ENCODE measurements around the gene GFOD2.

Gene GFOD2

DNA sequence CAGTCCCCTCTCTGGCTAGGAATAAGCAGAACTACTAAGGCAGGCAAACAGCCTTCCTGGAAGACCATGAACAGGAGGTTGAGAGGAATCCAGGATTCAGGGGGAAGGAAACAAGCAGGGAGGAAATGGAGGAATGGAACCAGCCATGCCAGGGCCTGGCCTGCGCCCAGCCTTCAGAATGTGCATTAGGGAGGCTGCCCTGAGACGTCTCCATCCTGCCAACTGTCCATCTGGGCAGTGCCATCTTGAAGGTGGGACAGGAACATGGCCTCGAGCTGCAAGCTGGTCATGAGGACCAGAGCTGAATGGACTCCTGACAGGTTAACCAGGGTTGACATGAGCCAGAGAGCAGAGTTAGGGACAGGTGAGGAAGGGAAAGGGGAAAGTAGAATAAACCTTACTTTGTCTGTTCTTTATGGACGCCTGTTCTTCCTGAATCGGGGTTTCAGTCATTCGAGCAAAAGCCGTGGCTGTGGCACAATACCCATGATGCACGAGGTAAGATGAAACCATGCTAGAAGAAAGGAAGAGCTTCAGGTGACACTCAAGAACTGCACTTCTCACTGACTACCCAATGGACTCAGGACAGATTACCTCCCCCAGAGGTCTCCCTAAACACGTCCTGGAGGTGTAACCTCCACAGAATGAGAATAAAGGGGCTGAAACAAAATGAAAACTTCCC, 12.1 kb upstream of the GFOD2 start:
- DNase-seq: no peak

DNA sequence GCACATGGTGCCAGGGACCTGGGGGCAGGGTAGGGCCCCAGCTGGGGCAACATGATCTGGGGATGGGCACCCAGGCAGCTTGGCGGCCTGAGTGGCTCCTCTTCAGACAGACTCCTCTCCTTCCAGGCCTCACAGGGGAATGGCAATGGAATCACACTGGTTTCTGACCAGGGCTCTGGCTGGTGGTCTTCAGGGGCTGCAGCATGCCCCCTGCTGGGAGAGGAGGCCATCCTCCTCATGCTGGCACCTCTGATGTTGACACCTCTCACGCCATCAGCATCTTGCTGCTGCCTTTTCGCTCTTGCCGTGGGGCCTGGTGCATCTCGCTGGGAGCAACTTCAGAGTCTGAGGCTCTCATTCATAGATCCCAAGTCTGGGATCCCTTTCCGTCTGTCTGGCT, 11.2 kb upstream of the GFOD2 start:
- DNase-seq: no peak

DNA sequence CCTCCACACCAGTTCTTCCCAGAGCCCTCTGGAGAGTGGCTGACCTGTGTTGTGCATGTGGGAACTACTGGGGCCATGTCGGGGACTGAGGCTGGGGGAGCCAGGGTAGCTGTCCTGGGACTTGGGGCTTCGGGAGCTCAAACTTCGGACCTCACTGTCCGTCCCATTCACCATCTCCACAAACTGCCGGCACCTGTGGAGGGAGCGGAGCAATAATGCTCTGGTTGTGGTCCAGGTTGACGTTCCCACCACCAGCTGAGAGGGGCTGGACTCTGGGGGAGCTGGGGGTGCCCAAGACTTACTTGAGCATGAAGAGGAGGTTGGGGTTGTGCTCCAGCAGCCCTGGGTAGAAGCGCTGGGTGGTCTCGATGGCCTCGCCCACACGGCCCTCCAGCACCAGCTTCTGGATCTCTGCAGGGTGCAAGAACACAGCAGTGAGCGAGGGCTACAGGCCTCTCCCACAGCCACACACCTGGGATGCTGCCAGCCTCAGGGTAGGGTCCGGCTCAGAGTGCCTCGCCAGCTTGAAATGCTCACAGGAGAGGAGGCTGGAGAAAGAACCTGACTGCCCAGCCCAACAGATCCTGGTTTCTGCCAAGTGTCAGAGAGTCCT, 10.6 kb upstream of the GFOD2 start:
- no peak for DNase-seq

DNA sequence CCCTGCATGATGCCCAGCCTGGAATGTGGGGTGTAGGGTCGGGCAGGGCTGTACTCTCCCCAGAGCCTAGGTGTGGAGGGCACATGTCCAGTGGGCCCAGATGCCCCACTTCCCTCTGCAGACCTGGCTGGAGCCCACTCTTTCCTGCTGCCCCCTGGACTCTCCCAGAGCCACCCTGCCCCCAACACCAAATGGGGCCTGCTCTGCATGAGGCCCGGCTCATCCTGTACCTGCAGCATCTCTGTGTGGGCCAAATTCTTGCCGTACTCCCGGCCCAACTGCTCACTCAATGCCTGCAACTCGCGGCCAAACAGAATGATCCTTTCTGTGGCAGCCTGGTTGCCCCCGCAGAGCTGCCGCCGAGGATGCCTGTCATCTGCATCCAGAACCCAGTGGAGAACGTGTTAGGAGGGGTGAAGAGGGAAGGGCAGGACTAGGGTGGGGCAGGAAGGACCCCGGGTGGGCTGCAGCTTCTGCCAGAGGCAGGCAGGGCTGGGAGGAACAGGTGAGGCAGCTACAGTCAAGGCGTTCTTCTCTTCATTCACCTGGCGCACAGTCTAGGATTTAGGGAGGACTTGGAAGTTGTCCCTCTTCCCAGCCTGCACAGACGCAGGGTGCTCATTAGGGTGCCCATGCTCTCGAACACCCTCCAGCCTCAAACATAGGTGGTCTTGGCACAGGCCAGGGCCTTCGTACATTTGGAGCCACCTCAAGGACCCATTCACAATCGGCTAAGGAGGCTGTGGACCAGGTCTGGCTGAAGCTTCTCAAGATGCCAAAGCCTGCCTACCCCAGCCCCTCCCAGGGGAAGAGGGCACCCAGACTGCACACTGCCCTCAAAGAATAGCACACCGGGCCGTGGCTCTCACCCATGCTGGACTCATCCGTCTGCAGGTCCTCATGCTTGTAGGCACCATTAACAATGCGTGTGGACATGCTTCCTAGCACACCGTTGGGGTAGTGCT, 8.7 kb upstream of the GFOD2 start:
- DNase-seq: no peak

DNA sequence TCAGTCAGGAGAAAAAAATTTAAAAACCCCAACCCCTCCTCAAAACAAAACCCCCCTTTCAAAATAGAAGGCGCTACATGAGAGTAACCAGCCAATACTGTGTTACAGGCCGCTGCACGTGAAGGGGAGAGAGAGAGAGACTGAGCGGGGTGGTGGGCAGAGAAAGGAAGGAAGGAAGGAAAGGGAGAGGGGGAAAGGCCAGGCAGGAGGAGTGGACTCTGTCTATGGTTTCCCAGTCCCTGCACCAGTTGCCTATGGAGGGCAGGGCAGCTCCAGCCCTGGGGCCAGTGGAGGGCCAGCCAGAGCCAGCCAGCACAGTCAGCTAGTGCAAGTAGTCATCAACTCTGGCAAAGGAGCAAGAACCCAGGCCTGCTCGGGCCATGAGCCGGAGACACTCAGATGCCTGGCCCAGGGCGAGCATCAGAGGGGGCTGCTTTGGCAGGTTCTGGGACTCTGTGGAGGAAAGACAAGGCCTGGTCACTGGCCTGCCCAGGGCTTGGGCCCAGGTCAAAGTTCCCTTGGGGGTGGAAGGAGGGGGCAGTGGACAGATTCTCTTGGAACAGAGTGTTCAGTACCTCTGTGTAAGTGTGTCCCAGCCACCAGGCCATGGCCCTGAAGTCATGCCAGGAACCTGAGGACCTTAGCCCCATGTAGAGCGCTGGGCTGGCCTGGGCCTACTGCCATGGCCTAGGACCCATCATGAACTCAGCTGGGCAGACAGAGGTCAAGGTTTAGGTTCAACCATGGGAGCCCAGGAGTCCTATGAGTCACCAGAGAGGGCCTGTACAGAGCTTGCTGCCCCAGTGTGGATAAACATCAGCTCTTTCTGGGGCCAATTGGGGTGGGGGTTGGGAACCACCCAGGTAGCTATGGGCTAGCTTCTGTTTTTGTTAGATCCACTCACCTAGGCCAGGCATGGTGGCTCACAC, 7.3 kb upstream of the GFOD2 start:
- no peak for DNase-seq

DNA sequence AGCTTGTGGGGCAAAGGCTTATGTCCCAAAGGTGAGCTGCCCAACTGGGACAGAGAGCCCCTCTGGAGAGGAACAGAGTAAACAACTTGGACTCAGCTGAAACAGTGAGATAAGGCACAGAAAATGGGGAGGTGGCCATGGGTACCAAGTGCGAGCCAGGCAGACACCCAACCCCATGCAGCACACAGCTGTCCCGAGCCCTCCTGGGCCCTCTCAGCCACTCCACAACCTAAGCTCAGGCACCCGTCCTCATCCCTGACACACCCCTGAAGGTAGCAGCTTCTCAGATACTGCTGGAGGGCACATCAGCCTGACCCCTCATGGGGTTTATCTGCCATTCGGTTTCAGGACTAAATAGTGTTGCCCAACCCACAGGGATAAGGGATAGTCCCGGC, 4.8 kb upstream of the GFOD2 start:
- DNase-seq: no peak

DNA sequence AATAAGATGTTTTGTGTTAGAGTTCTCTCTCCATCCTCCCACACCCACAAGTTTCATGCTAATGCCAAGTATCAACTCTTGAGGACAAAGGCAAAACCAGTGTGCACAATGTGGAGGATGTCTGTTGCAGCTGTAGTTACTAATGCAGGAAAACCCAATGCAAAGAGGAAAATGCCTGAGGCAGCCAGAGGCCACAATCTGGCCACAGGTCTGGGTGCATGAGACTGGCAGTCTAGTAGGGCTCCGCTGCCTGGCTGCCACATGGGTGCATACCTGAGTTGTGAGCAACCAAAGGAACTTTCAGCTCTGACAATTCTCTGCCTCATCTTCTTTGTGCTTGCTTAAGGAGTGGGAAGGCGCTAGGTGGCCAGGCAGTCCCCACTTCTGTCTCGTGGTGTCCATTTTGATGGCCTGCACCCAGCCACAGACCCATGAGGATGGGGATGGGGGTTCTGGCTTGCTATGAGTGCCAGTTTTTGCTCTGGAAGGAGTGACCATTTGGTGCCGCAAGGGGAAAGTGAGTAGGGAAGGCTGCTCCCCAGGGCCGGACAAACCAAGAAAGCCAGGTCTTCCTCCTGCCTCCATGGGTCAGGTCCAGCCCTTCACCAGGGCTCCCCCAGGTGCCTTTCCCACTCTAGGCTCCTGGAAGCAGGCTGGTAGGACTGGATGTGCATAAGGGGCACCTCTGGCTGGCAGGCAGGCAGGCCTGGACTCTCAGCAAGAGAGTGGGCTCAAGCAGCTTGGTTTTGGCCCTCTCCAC, 4.2 kb upstream of the GFOD2 start:
- DNase-seq: no peak

DNA sequence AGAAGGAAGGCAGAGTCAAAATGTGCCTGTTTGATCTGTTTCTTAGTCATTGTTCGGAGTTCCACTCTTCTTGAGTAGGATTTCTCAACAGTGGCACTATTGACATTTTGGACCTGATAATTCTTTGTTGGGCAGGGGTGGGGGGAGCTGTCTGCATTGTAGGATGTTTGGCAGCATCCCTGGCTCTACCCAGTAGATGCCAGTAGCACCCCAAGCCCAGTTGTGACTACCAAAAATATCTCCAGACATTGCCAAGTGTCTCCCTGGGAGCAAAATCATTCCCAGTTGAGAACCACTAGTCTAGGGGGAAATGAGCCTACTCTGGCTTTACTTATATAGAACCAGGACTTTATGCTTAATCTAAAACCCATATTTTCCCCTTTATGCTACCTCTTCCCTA, 1.1 kb upstream of the GFOD2 start:
- no peak for DNase-seq

DNA sequence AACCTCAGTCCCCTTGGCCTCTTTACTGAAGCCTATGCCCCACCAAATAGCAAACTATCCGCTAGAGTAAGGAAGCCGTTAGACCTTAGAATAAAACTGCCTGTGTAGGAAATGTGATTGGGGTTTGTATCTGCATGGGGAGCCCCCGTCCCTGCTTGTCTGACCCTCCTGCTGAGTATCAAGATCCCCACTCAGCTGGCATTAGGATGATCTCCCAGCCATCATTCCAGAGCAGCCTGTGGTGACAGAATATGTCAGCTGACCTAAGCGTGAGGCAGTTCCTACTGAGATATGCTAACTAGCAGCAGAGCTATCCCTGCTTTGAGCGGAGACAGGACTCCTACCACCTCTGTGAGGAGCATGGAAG, 645 bp upstream of the GFOD2 start:
- no peak for DNase-seq

DNA sequence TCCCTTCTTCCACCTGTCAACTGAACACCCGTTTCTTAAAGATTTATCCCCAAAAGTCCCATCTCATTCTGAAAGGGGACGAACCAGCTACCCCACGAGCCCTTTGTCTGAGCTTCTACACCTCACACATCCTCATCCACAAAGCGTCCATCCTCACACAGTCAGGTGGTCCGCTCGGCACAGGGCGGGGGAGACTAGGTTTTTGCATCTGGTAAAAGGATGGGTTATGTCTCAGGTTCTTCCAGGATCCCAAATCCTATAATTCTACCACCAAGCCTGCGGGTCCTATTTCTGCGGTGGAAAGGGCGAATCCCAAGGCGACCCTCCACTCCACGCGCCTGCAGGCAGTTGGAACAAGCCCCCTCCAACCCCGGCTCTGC, 458 bp downstream of the GFOD2 start:
- DNase-seq: no peak

DNA sequence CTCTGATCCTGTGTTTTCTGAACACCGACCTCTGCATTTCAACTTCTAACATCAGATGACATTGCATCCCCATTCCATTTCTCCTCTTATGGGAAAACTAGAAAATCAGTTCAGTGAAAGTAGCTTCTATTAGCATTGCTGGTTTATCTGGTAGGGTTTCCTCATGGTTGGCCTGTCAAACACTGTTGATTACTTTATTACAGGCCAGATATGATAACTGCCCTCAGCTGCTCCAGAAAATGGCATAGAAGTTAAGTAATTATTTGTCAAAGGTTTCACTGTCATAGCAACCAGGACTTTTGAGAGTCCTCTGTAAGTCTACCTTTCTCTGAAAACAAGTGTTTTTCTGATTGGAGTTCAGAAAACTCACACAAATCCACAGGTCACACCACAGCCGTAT, 3.0 kb downstream of the GFOD2 start:
- DNase-seq: no peak

DNA sequence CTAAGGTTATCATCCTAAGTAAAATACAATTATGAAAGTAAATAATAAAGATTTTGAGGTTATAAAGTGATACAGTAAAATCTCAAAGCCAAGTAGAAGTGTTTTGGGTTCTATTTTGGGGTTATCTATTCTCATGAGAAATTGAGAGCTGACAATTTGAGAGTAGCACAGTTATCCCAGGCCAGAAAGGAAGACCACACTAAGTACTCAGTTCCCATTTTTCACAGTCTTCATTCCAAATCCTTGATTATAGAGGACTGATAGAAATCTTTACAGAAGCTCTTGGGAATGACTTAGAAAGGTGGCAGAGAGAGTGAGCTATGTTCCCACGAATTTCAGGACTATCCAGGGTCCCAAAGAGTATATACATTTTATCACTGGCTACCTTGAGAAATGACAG, 4.6 kb downstream of the GFOD2 start:
- DNase-seq: no peak

DNA sequence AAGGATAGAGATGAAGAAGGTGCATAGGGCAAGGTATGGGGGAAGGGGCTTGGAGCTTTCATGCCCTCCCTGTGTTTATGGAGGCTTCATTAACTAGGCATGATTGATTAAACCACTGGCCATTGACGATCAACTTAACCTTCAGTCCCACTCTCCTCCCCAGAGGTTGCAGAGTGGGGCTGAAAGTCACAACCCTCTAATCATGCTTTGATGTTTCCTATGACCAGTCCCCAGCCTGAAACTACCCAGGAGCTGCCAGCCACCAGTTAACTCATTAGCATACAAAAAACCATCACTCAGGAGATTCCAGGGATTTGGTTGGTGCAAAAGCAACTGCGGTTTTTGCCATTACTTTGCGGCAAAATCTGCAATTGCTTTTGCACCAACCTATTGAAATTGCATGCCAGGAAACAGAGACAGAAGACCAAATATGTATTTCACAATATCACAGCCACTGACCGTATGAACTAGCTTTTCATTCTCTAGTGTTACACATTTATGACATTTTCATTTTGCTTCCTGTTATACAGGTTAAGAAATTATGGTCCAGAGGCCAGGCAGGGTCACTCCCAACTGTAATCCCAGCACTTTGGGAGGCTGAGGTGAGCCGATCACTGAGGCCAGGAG, 5.4 kb downstream of the GFOD2 start:
- DNase-seq: no peak

DNA sequence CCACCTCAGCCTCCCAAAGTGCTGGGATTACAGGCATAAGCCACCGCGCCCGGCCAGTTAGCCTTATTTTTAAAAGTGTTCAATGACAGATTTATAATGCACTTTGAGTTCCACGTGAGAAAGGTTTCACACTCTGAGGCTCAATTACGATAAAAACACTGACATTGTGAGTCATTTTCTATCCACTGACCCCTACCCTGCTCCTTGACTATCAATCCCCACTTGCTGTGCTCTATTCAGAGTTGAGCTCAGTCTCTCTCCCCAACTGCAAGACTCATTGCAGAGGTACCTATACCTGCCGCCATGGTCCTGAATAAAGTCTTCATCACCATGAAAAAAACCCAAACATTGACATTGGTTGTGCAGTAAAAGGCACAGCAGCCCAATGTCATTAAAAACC, 8.5 kb downstream of the GFOD2 start:
- no peak for DNase-seq

DNA sequence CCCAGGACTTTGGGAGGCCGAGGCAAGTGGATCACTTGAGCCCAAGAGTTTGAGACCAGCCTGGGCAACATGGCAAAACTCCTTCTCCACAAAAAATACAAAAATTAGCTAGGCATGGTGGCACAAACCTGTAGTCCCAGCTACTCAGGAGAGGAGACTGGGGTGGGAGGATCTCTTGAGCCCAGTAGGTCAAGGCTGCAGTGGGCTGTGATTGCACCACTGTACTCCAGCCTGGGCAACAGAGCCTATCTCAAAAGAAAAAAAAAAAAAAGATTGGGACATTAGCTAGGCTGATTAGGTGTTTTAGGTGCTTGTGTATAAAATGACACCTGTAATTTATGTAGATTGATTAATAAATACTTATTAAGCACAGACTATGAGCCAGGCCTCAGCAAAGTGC, 10.1 kb downstream of the GFOD2 start:
- no peak for DNase-seq

DNA sequence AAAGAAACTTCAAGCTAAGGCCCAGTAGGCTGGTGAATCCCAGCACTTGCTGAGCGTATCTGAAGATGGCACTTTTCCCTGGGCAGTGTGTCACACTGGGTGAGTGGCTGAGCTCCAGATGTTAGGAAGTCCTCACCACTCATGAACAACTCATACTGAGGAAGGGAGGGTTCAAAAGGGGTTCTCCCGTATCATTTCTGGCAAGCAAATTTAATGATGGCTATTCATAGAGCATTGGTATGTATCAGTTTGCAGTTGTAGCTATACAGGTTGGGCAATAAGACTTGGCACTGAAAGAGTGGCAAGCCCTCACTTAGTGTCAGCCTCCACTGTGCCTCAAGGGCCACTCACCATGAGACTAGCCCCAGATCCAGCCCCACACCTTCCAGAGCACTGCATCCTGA, 10.7 kb downstream of the GFOD2 start:
- no peak for DNase-seq

DNA sequence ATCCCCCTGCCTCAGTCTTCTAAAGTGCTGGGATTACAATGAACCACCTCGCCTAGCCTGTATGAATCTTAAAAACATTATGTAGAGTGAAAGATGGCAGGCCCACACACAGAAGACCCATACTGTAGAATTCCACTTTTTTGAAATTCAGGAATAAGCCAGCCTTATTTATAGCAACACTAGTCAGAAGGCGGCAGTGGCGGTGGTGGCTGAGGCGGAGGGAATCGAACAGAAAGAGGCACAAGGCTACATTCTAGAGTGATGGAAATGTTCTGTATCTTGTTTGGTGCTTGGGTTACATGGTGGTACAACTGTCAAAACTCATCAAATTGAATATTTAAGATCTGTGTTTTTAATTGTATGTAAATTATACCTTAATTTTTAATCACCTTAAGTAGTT, 11.3 kb downstream of the GFOD2 start:
- no peak for DNase-seq

DNA sequence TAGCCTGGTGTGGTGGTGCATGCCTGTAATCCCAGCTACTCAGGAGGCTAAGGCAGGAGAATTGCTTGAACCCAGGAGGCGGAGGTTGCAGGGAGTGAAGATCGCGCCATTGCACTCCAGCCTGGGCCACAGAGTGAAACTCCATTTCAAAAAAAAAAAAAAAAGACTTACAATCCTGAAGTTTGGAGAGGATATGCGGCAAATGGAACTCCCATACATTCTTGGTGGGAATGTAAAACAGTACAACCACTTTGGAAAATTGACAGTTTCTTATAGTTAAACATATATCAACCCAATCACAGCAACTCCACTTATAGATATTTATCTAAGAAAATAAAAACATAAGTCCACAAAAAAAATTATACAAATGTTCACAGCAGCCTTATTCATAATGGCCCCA, 11.9 kb downstream of the GFOD2 start:
- no peak for DNase-seq

DNA sequence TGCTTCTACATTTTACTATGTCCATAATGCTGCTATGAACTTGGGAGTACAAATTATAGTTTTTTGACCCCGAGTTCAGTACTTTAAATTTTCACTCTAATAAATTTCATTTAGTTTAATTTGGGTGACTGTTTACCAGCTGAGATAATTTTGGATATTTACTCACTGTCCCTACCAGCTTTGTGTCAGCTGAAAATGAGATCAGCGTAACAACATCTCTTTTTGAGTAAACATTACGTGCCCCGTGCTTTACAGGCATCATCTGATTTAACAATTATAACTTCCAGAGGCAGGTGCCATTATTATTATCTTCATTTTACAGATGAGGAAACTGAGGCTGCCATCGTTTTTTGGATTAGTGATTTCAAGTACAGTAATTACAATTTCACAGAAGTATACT, 15.0 kb downstream of the GFOD2 start:
- no peak for DNase-seq

DNA sequence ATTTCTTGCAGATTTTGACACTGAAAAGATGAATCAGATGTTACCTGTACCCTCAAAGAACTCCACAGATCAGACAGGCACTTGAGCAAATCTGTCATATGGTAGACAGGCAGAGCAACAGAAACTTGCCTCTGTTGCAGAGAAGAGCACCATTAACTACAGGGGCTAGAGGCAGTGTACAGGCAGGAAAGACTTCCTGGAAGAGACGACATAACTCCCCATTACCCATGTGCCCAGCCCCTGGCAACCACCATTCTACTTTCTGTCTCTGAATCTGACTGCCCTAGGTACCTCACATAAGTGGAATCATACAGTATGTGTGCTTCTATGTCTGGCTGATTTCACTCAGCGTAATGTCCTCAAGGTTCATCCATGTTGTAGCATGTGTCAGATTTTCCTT, 15.5 kb downstream of the GFOD2 start:
- DNase-seq: no peak

DNA sequence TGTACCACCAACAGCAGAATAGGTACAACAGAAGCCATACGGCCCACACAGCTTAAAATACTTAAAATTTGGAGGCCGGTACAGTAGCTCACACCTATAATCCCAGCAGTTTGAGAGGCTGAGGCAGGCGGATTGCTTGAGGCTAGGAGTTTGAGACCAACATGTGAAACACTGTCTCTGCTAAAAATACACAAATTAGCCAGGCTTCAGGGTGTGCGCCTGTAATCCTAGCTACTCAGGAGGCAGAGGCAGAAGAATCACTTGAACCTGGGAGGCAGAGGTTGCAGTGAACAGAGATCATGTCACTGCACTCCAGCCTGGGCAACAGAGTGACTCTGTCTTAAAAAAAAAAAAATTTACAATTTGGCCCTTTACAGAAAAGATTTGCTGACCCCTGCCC, 17.0 kb downstream of the GFOD2 start:
- DNase-seq: no peak

DNA sequence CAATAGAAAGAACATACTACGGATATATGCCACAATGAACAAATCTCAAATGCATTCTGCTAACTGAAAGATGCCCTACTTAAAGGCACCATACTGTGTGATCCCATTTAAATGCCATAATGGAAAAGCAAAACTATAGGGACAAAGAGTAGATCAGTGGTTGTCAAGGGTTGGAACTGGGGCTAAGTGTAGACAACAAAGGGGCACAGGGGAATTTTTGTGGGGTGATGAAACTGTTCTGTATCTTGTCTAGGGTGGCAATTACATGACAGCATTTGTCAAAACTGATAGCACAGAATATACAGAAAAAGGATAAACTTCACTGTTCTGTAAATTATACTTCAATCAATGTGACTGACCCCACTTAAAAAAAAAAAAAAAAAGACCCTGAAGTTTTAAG, 17.7 kb downstream of the GFOD2 start:
- no peak for DNase-seq
